ENCODE measurements around the gene OR13G1. TPM values are rescaled to one million over a fixed set of nuclear protein-coding genes. Genes with fewer than 3 reads are reported as not detected.

The OR13G1 gene
- total and polyA plus RNA-seq, 2 of the 13 experiments (the other 11 are each of a cell fraction or from before 2014, with no cell fraction given) = not detected

DNA sequence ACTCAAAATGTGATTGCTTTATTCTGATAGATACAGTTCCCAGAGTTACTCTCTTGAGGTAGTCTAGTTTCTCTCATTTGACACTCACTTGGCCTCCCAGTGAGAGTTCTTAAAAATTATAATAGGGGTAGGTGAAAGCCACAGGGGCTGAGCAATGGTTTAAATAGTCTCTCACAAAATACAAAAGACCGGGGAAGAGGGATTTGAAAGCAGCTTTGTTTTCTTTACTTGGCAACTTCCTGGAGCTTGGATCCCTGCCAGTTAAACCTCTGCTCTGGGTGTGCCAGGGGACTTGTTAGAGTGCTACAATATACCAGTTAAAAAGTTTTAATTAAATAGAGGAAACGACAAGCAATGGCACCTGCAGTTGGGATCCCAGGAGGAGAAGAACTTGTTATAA lies 31.7 kb downstream of the OR13G1 start:
- TF ChIP-seq, protein P1, sequence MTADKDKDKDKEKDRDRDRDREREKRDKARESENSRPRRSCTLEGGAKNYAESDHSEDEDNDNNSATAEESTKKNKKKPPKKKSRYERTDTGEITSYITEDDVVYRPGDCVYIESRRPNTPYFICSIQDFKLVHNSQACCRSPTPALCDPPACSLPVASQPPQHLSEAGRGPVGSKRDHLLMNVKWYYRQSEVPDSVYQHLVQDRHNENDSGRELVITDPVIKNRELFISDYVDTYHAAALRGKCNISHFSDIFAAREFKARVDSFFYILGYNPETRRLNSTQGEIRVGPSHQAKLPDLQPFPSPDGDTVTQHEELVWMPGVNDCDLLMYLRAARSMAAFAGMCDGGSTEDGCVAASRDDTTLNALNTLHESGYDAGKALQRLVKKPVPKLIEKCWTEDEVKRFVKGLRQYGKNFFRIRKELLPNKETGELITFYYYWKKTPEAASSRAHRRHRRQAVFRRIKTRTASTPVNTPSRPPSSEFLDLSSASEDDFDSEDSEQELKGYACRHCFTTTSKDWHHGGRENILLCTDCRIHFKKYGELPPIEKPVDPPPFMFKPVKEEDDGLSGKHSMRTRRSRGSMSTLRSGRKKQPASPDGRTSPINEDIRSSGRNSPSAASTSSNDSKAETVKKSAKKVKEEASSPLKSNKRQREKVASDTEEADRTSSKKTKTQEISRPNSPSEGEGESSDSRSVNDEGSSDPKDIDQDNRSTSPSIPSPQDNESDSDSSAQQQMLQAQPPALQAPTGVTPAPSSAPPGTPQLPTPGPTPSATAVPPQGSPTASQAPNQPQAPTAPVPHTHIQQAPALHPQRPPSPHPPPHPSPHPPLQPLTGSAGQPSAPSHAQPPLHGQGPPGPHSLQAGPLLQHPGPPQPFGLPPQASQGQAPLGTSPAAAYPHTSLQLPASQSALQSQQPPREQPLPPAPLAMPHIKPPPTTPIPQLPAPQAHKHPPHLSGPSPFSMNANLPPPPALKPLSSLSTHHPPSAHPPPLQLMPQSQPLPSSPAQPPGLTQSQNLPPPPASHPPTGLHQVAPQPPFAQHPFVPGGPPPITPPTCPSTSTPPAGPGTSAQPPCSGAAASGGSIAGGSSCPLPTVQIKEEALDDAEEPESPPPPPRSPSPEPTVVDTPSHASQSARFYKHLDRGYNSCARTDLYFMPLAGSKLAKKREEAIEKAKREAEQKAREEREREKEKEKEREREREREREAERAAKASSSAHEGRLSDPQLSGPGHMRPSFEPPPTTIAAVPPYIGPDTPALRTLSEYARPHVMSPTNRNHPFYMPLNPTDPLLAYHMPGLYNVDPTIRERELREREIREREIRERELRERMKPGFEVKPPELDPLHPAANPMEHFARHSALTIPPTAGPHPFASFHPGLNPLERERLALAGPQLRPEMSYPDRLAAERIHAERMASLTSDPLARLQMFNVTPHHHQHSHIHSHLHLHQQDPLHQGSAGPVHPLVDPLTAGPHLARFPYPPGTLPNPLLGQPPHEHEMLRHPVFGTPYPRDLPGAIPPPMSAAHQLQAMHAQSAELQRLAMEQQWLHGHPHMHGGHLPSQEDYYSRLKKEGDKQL (CRISPR knock-in tag; IDR thresholded peaks at IDR 0.05; ENCODE audit: low read depth) = no peak
- TF ChIP-seq, protein P2, sequence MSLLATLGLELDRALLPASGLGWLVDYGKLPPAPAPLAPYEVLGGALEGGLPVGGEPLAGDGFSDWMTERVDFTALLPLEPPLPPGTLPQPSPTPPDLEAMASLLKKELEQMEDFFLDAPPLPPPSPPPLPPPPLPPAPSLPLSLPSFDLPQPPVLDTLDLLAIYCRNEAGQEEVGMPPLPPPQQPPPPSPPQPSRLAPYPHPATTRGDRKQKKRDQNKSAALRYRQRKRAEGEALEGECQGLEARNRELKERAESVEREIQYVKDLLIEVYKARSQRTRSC (CRISPR knock-in tag; IDR thresholded peaks at IDR 0.05; ENCODE audit: low read depth) = no peak
- no peak overlapping the region for H3K9ac ChIP-seq (ENCODE audit: insufficient read depth, low read depth, low read length)
- no peaks in the 10 kb centered on the region for H4K20me1 ChIP-seq (ENCODE audit: insufficient read depth, low read length)
- H2AFZ ChIP-seq (ENCODE audit: low read length) = no peak overlapping the region
- FAIRE-seq (no peak), DNase-seq (ENCODE audit: low spot score) (no peak), ATAC-seq (no peak)
- ChIA-PET CTCF (ENCODE audit: low intra/inter-chr PET ratio, low total read pairs) (no interaction called here), POLR2A (no interaction called here)
- no peak overlapping the region for H3K27ac ChIP-seq (ENCODE audit: extremely low read length, insufficient read depth, low read length)
- intact Hi-C loops (cut with micrococcal nuclease; ENCODE audit: unreplicated experiment) (no loop called here), in situ Hi-C loops (cut with HindIII; ENCODE audit: extremely low pct_ligation_motif_present, low pct_unique_long_range_greater_than_20kb) (no loop called here)
- H3K4me3 ChIP-seq (replicated peaks in 1 of 3; ENCODE audit: insufficient read depth in 1 of 3, low read depth in 2 of 3, low read length in 3 of 3) = no peak overlapping the region
- no peaks in the 10 kb centered on the region for H3K36me3 ChIP-seq (replicated peaks in 1 of 2; ENCODE audit: control insufficient read depth in 1 of 2, insufficient read depth in 2 of 2, low read length in 2 of 2)
- no peaks in the 10 kb centered on the region for H3K27me3 ChIP-seq (ENCODE audit: control insufficient read depth in 1 of 2, insufficient read depth in 2 of 2, low read length in 2 of 2)
- H3K79me2 ChIP-seq (ENCODE audit: insufficient read depth, low read length) = no peaks in the 10 kb centered on the region
- no TSS peak for BruUV-seq (replicated peaks)
- H3K4me1 ChIP-seq (ENCODE audit: insufficient read depth, low read length) = no peaks in the 10 kb centered on the region
- no peaks in the 10 kb centered on the region for H3K9me3 ChIP-seq (ENCODE audit: low read length)
- H3K4me2 ChIP-seq (ENCODE audit: low read depth, low read length) = no peak overlapping the region
- 0% methylated on average over 2 of the region's 2 CpGs for WGBS (ENCODE audit: low lambda C conversion rate)

Data from HepG2 (cell line).